Subcutaneous adipose tissue (tissue), 4 donors: ENCODE results near the gene ATAD3A. TPM values are rescaled to one million over a fixed set of nuclear protein-coding genes. Genes with fewer than 3 reads are reported as not detected.

Experiments
- total RNA-seq, 4 donors: library from RNA; depleted of rRNA; stranded (reverse); fragments of >200 nt; gene quantifications; one replicate each; pipeline ENCODE4 v1.1.0, GENCODE V29; 2016
- TF ChIP-seq, protein P1 (sequence below): fragments of 450-650 bp; IDR thresholded peaks from one replicate; pipeline ENCODE4 v1.5.1; 2016; ENCODE audit warnings: low read depth, mild to moderate bottlenecking, control low read depth, antibody characterized with exemption, moderate library complexity

Gene ATAD3A
- total RNA-seq, 4 donors from 2014 or later: 9.3 to 22.6 (median 12.9) TPM

DNA sequence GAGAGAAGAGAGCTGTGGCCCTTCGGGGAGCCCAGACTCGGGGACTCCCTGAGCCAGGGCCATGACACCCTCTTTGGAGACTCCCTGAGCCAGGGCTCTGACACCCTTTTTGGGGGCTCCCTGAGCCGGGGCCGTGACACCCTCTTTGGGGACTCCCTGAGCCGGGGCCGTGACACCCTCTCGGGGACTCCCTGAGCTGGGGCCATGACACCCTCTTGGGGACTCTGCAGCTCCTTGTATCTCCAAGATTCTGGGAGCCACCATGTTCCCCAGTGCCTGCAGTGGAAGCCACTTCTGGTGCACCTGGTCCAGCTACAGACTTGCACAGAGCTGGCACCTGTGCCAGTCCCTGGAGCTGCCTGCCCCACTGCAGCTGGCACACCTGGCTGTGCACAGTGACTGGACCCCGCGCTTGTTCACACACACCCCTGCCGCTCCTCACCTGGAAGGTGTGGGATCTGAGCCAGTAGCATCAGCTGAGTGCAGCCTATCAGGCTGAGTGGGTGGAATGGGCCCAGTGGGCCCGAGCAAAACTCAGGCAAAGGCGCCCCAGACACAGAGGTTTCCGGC is 66.5 kb downstream of the ATAD3A start:
- TF ChIP-seq, protein P1, sequence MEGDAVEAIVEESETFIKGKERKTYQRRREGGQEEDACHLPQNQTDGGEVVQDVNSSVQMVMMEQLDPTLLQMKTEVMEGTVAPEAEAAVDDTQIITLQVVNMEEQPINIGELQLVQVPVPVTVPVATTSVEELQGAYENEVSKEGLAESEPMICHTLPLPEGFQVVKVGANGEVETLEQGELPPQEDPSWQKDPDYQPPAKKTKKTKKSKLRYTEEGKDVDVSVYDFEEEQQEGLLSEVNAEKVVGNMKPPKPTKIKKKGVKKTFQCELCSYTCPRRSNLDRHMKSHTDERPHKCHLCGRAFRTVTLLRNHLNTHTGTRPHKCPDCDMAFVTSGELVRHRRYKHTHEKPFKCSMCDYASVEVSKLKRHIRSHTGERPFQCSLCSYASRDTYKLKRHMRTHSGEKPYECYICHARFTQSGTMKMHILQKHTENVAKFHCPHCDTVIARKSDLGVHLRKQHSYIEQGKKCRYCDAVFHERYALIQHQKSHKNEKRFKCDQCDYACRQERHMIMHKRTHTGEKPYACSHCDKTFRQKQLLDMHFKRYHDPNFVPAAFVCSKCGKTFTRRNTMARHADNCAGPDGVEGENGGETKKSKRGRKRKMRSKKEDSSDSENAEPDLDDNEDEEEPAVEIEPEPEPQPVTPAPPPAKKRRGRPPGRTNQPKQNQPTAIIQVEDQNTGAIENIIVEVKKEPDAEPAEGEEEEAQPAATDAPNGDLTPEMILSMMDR: no peak

- TF ChIP-seq, protein P1: no peak
Measured at GRCh38 chr1:1582585-1583346, 70.8 kb downstream of the ATAD3A start.

DNA sequence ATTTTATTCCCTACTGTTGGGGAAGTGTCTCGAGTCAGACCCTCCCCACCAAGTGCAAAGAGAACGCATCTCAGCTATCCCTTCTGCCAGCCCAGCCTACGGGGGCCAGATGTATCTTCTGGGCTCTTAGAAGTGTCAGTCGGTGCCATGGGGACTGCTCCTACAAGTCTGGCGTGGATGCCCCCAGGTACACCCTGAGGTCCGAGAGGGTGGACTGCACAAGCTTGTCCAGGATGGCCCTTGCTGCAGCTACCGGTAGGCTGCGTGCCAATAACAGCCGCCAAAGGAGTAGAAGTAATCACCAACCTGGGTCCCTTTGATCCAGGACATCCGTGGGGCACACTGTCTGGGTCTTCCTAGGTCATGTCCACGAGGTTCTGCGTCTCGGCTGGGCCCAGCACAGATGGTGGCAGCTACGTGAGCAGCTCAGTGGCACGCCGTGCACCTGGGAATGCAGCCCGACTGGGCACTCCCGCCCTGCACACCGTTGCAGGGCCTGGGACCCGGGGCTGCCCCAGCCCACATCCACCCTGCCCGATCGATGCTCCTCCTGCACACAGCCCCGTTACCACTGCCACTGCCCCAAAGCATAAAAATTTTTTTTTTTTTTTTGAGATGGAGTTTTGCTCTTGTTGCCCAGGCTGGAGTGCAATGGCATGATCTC is 71.5 kb downstream of the ATAD3A start:
- TF ChIP-seq, protein P1: no peak

Other genes starting within 250 kb of the ATAD3A start
- 10 to 100 TPM; 20.1 to 35.4 (median 33.5) TPM for gene UBE2J2, start 238.3 kb upstream of the ATAD3A start, total RNA-seq
- 1 to 10 TPM in 3 of 4 donors, under 1 TPM in 1; 0.82 to 4.1 (median 1.5) TPM for gene SCNN1D, start 231.7 kb upstream of the ATAD3A start, total RNA-seq
- 10 to 100 TPM; 13.4 to 43.3 (median 18.8) TPM for gene ACAP3, start 204.2 kb upstream of the ATAD3A start, total RNA-seq
- 10 to 100 TPM in 3 of 4 donors, 1 to 10 TPM in 1; 7.2 to 12.9 (median 10.9) TPM for gene PUSL1, start 203.6 kb upstream of the ATAD3A start, total RNA-seq
- gene INTS11, start 187.5 kb upstream of the ATAD3A start, total RNA-seq: 100 to 1,000 TPM in 1 of 4 donors, 10 to 100 TPM in 3; 50.5 to 122 (median 60.6) TPM
- 10 to 100 TPM in 1 of 4 donors, 1 to 10 TPM in 3; 4.9 to 33.0 (median 9.4) TPM for gene CPTP, start 187.4 kb upstream of the ATAD3A start, total RNA-seq
- gene TAS1R3, start 180.9 kb upstream of the ATAD3A start, total RNA-seq: under 1 TPM in 2 of 4 donors, not detected in 2; 0.22 to 0.75 TPM
- 10 to 100 TPM; 26.2 to 80.3 (median 39.5) TPM for gene DVL1, start 162.7 kb upstream of the ATAD3A start, total RNA-seq
- gene MXRA8, start 153.6 kb upstream of the ATAD3A start, total RNA-seq: 100 to 1,000 TPM in 3 of 4 donors, 10 to 100 TPM in 1; 48.8 to 226 (median 163) TPM
- gene AURKAIP1, start 137.0 kb upstream of the ATAD3A start, total RNA-seq: 100 to 1,000 TPM in 1 of 4 donors, 10 to 100 TPM in 3; 53.6 to 153 (median 83.5) TPM
- 100 to 1,000 TPM; 146 to 268 (median 194) TPM for gene CCNL2, start 112.8 kb upstream of the ATAD3A start, total RNA-seq
- gene MRPL20, start 104.9 kb upstream of the ATAD3A start, total RNA-seq: 100 to 1,000 TPM in 3 of 4 donors, 10 to 100 TPM in 1; 87.9 to 222 (median 116) TPM
- gene ANKRD65, start 90.9 kb upstream of the ATAD3A start, total RNA-seq: 10 to 100 TPM in 2 of 4 donors, 1 to 10 TPM in 2; 4.1 to 15.4 (median 8.7) TPM
- 10 to 100 TPM in 2 of 4 donors, 1 to 10 TPM in 2; 6.0 to 21.3 (median 10.3) TPM for gene VWA1, start 76.5 kb upstream of the ATAD3A start, total RNA-seq
- gene ATAD3C, start 62.5 kb upstream of the ATAD3A start, total RNA-seq: under 1 TPM in 1 of 4 donors, not detected in 3; 0.19 TPM
- gene ATAD3B, start 40.4 kb upstream of the ATAD3A start, total RNA-seq: 10 to 100 TPM in 2 of 4 donors, 1 to 10 TPM in 2; 5.4 to 23.6 (median 11.2) TPM
- gene TMEM240, start 28.5 kb downstream of the ATAD3A start, total RNA-seq: 1 to 10 TPM in 3 of 4 donors, not detected in 1; 1.3 to 5.1 (median 3.2) TPM
- gene SSU72, start 62.7 kb downstream of the ATAD3A start, total RNA-seq: 100 to 1,000 TPM in 2 of 4 donors, 10 to 100 TPM in 2; 76.0 to 138 (median 110) TPM
- 1 to 10 TPM in 1 of 4 donors, under 1 TPM in 1, not detected in 2; 0.22 to 1.4 TPM for gene FNDC10, start 88.0 kb downstream of the ATAD3A start, total RNA-seq
- gene MIB2, start 103.3 kb downstream of the ATAD3A start, total RNA-seq: 10 to 100 TPM; 18.8 to 64.4 (median 27.4) TPM
- 1 to 10 TPM in 3 of 4 donors, under 1 TPM in 1; 0.66 to 9.2 (median 2.2) TPM for gene MMP23B, start 120.0 kb downstream of the ATAD3A start, total RNA-seq
- gene CDK11B, start 146.8 kb downstream of the ATAD3A start, total RNA-seq: 10 to 100 TPM; 14.4 to 30.0 (median 20.4) TPM
- 10 to 100 TPM; 31.3 to 45.2 (median 36.5) TPM for gene SLC35E2B, start 180.6 kb downstream of the ATAD3A start, total RNA-seq
- gene CDK11A, start 212.2 kb downstream of the ATAD3A start, total RNA-seq: 10 to 100 TPM; 15.5 to 60.8 (median 34.8) TPM